ENCODE results near the gene RMRP.

DNA sequence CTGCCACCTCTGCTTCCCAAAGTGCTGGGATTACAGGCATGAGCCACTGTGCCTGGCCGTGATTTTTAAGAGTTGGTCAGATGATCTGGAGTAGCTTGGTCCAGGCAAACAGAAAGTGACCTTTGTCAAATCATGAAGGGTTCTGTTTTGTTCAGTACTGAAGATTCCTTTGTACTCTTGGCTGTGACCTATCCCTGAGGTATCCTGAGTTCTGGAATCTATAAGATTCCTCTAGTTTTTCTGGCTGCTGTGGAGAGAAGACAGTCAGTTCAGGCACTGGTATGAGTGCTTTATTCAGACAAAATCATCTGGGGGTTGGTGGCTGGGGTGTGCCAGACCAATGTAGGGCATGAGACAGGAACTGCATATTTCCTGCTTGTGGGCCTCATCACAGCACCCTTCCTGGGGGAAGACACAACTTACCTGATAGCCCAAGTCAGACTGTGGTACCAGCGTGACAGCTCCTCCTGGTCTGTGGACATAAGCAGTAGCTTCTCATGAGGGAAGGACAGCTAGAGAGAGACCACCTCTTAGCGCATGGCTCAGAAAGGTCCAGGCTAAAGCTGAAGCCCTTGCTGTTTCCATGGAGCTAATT, 4.0 kb upstream of the RMRP start:
- TF ChIP-seq, protein P1, sequence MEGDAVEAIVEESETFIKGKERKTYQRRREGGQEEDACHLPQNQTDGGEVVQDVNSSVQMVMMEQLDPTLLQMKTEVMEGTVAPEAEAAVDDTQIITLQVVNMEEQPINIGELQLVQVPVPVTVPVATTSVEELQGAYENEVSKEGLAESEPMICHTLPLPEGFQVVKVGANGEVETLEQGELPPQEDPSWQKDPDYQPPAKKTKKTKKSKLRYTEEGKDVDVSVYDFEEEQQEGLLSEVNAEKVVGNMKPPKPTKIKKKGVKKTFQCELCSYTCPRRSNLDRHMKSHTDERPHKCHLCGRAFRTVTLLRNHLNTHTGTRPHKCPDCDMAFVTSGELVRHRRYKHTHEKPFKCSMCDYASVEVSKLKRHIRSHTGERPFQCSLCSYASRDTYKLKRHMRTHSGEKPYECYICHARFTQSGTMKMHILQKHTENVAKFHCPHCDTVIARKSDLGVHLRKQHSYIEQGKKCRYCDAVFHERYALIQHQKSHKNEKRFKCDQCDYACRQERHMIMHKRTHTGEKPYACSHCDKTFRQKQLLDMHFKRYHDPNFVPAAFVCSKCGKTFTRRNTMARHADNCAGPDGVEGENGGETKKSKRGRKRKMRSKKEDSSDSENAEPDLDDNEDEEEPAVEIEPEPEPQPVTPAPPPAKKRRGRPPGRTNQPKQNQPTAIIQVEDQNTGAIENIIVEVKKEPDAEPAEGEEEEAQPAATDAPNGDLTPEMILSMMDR (IDR thresholded peaks at IDR 0.05; ENCODE audit: low read depth, low read length, poor library complexity, severe bottlenecking): no peak
- no peak for TF ChIP-seq EZH2phosphoT487 (IDR thresholded peaks at IDR 0.05; ENCODE audit: borderline replicate concordance, low read length)
